K562 (cell line): Measurements from ENCODE around the gene BAIAP3. TPM values are rescaled to one million over a fixed set of nuclear protein-coding genes. Genes with fewer than 3 reads are reported as not detected.
A peak's percentile ranks its signal among the peaks of the same experiment; 100 is the strongest.

Source experiments
- CBFA2T2 ChIP-seq: fragments of 450-650 bp; conservative IDR thresholded peaks from 2 replicates; pipeline ENCODE4 v1.6.1; 2017; ENCODE audit warnings: mild to moderate bottlenecking
- CCNT2 ChIP-seq: IDR thresholded peaks from 2 replicates; pipeline ENCODE4 v1.6.1; 2011; ENCODE audit warnings: borderline replicate concordance, low read depth, mild to moderate bottlenecking, moderate library complexity, mixed read lengths, low read length; ENCODE audit not compliant: insufficient read length; ENCODE audit errors: extremely low read depth
- CEBPB ChIP-seq: fragments of 450-650 bp; IDR thresholded peaks from 2 replicates; pipeline ENCODE4 v1.6.1; 2016; ENCODE audit warnings: missing genetic modification characterization, missing compliant biosample characterization
- DNMT1 ChIP-seq: fragments of 450-650 bp; IDR thresholded peaks from 2 replicates; pipeline ENCODE4 v1.6.1; 2016; ENCODE audit warnings: antibody characterized with exemption, mild to moderate bottlenecking
- FOSL1 ChIP-seq: fragments of 200-800 bp; sonication (Bioruptor generic); conservative IDR thresholded peaks from 2 replicates; pipeline ENCODE4 v1.6.1; 2016; ENCODE audit warnings: missing genetic modification characterization, missing compliant biosample characterization
- FOXA3 ChIP-seq, 2 experiments: fragments of 450-650 bp in 1 of 2; sonication (generic) in 1 of 2; formaldehyde crosslinking; IDR thresholded peaks in 1 of 2; conservative IDR thresholded peaks in 1 of 2; 2 replicates each; pipeline versions ENCODE4 v1.4.0 to v1.8.0; 2020 to 2022; ENCODE audit warnings: mild to moderate bottlenecking in 2 of 2, missing genetic modification reagents in 1 of 2
- KDM1A ChIP-seq, 2 experiments: fragments of 450-650 bp; IDR thresholded peaks; 2 replicates each; pipeline ENCODE4 v1.6.1; 2016; ENCODE audit warnings: mild to moderate bottlenecking in 2 of 2
- MYC ChIP-seq, 2 experiments: fragments of 250-450 bp in 1 of 2; sonication (Bioruptor Pico) in 1 of 2; IDR thresholded peaks; 2 replicates each; pipeline versions ENCODE4 v1.5.1 to v1.6.1; 2012 to 2021; ENCODE audit warnings: low read depth in 2 of 2, borderline replicate concordance in 1 of 2, improper control_type of control experiment in 1 of 2, low read length in 1 of 2, mild to moderate bottlenecking in 1 of 2, moderate library complexity in 1 of 2
- NCOA2 ChIP-seq, 2 experiments: fragments of 450-650 bp; IDR thresholded peaks; 2 replicates each; pipeline ENCODE4 v1.6.1; 2018; ENCODE audit warnings: mild to moderate bottlenecking in 2 of 2, moderate library complexity in 1 of 2; ENCODE audit not compliant: partially characterized antibody in 2 of 2
- NR4A1 ChIP-seq, 2 experiments: fragments of 250-450 bp in 1 of 2; fragments of 450-650 bp in 1 of 2; sonication (Bioruptor Pico) in 1 of 2; IDR thresholded peaks; 2 replicates each; pipeline versions ENCODE4 v1.4.0 to v1.6.1; 2016 to 2020; ENCODE audit warnings: mild to moderate bottlenecking in 2 of 2, missing compliant biosample characterization in 1 of 2, missing genetic modification characterization in 1 of 2, moderate library complexity in 1 of 2
- POLR2B ChIP-seq: fragments of 450-650 bp; IDR thresholded peaks from 2 replicates; pipeline ENCODE4 v1.6.1; 2018; ENCODE audit warnings: low read depth; ENCODE audit not compliant: partially characterized antibody
- RNF2 ChIP-seq: sonication (generic); IDR thresholded peaks from 2 replicates; pipeline ENCODE4 v1.6.1; 2016
- SIX5 ChIP-seq, 2 experiments: IDR thresholded peaks; 2 replicates each; pipeline ENCODE4 v1.6.1; 2011; ENCODE audit warnings: low read length in 2 of 2, borderline replicate concordance in 1 of 2, low read depth in 1 of 2, mild to moderate bottlenecking in 1 of 2, moderate library complexity in 1 of 2; ENCODE audit not compliant: insufficient read depth in 1 of 2
- TAF15 ChIP-seq: fragments of 200-400 bp; formaldehyde crosslinking; IDR thresholded peaks from 2 replicates; pipeline ENCODE4 v1.6.1; 2017; ENCODE audit warnings: mild to moderate bottlenecking, low read depth, low read length, moderate library complexity
- TBP ChIP-seq: optimal IDR thresholded peaks from 2 replicates; pipeline ENCODE3; 2011; ENCODE audit warnings: low read depth, low read length, improper control_type of control experiment
- YY1 ChIP-seq, 3 experiments: IDR thresholded peaks; 2 replicates each; pipeline ENCODE4 v1.6.1; 2011; ENCODE audit warnings: low read length in 2 of 3, mild to moderate bottlenecking in 2 of 3, moderate library complexity in 2 of 3, borderline replicate concordance in 1 of 3, control low read depth in 1 of 3, low read depth in 1 of 3; ENCODE audit not compliant: insufficient read depth in 3 of 3, insufficient replicate concordance in 2 of 3, control insufficient read depth in 1 of 3, insufficient read length in 1 of 3; ENCODE audit errors: extremely low read depth in 1 of 3
- ZFP30 ChIP-seq: fragments of 250-450 bp; sonication (Bioruptor Pico); IDR thresholded peaks from 2 replicates; pipeline ENCODE4 v1.8.0; 2022; ENCODE audit warnings: moderate library complexity, mild to moderate bottlenecking, inconsistent platforms, borderline replicate concordance
- ZKSCAN8 ChIP-seq: fragments of 200-800 bp; sonication (Bioruptor generic); IDR thresholded peaks from 2 replicates; pipeline ENCODE4 v1.6.1; 2016; ENCODE audit warnings: missing genetic modification characterization, missing compliant biosample characterization
- ZNF584 ChIP-seq: fragments of 200-800 bp; sonication (Bioruptor generic); IDR thresholded peaks from 2 replicates; pipeline ENCODE4 v1.6.1; 2016; ENCODE audit warnings: low read depth, mild to moderate bottlenecking, missing genetic modification characterization, missing compliant biosample characterization
- ZNF780A ChIP-seq: fragments of 250-450 bp; sonication (Bioruptor Pico); IDR thresholded peaks from 2 replicates; pipeline ENCODE4 v1.5.0; 2021; ENCODE audit warnings: mild to moderate bottlenecking
- polyA plus RNA-seq, 8 experiments: library from polyadenylated mRNA; depleted of rRNA in 4 of 8; stranded (reverse) in 5 of 8; unstranded in 3 of 8; fragments of >200 nt; fragmentation: Nextera tagmentation in 2 of 8; fragmentation: Illumina TruSeq in 1 of 8; extraction: Ambion mirVana in 2 of 8; extraction: Trizol in 1 of 8; gene quantifications; 2 replicates each; pipeline versions ENCODE4 v1.2.1 to v1.2.3, GENCODE V29; 2011 to 2014; ENCODE audit warnings: inconsistent platforms in 1 of 8, missing spikeins in 1 of 8
- total RNA-seq, 7 experiments: library from RNA; depleted of rRNA in 6 of 7; stranded (reverse); fragments of >200 nt in 6 of 7; fragmentation: Illumina TruSeq in 2 of 7; extraction: Trizol in 2 of 7; gene quantifications; 2 replicates each; pipeline versions ENCODE4 v1.2.1 to v1.2.3, GENCODE V29; 2011 to 2021; ENCODE audit warnings: low replicate concordance in 1 of 7
- TF ChIP-seq, protein P1 (sequence below): sonication (generic); formaldehyde crosslinking; IDR thresholded peaks from 2 replicates; pipeline ENCODE4 v1.8.0; 2022; ENCODE audit warnings: missing genetic modification reagents, mild to moderate bottlenecking, borderline replicate concordance
- TF ChIP-seq, protein P2 (sequence below): fragments of 250-450 bp; sonication (Bioruptor Pico); IDR thresholded peaks from 2 replicates; pipeline ENCODE4 v1.8.0; 2021; ENCODE audit warnings: mild to moderate bottlenecking, moderate library complexity

The BAIAP3 gene
- total and polyA plus RNA-seq, 9 of the 15 experiments (the other 6 are each of a cell fraction or from before 2014, with no cell fraction given) = 0.03 to 4.5 (median 0.57) TPM; not detected in 1

DNA sequence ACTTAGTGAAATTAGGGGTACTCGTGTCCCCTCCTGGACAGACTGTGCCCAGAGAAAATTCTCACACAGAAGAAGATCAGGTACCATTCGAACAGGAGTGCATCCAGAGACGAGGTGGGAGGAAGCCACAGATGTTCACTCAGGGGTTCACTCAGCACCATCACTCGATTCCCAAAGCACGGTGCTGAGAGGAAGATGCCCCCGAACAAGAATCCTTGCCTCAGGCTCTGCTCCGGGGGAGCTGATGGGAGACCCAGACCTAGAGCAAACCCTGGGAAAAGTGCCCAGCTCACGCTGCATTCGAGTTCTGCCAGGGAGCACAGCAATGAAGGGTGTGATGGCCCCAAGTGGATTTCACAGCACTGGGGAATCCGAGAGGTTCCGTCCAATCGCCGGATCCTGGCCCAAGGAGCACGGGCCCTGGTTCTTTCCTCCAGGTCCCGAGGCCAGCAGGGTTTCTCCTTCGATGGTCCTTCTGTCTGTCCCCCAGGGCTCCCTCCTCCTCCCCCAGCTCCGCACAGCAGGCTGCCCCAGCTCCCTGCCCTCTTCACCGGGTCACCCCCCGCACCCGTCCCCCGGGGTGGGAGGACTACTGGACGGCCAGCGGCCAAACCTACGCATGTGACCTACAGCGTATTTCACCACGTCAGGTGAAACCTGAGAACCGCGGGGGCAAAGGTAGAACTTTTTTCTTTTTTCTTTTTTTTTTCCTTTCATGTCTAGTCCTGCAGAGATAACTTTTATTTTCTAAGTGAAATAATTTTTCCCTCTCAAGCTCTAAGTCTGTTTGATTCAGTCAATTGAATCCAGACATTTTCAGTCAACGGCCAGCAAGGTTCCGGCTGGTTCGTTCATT lies 34.2 kb upstream of the BAIAP3 start (continued):
- TF ChIP-seq NCOA2 (IDR thresholded peaks at IDR 0.05; ENCODE audit: partially characterized antibody in 2 of 2) (no peak), CCNT2 (peak; percentile 54), TAF15 (no peak), ZNF584 (CRISPR knock-in tag) (no peak), ZNF780A (CRISPR knock-in tag) (no peak), MYC (IDR thresholded peaks at IDR 0.05; ENCODE audit: low read depth, low read length) (0 out of 2 replicates have a peak, but pooled peaks have one; percentile 35), MYC (CRISPR knock-in tag; IDR thresholded peaks at IDR 0.05; ENCODE audit: borderline replicate concordance, low read depth) (no peak), POLR2B (peak; percentile 27), YY1 (IDR thresholded peaks at IDR 0.05; ENCODE audit: borderline replicate concordance in 1 of 3, control insufficient read depth in 1 of 3, extremely low read depth in 1 of 3, insufficient read depth in 3 of 3, insufficient read length in 1 of 3, insufficient replicate concordance in 2 of 3, low read depth in 1 of 3, low read length in 2 of 3) (no peak), RNF2 (no peak), CBFA2T2 (no peak), DNMT1 (no peak), ZFP30 (no peak), NR4A1 (CRISPR knock-in tag; IDR thresholded peaks at IDR 0.05) (no peak), NR4A1 (tag; IDR thresholded peaks at IDR 0.05) (no peak), KDM1A (IDR thresholded peaks at IDR 0.05) (no peak), ZKSCAN8 (CRISPR knock-in tag) (no peak), CEBPB (tag) (no peak), SIX5 (IDR thresholded peaks at IDR 0.05; ENCODE audit: borderline replicate concordance in 1 of 2, insufficient read depth in 1 of 2, low read depth in 1 of 2, low read length in 2 of 2) (no peak), TBP (no peak), FOSL1 (tag) (0 out of 2 replicates have a peak, but pooled peaks have one; percentile 38), FOXA3 (CRISPR knock-in tag; conservative IDR thresholded peaks at IDR 0.05 in 1 of 2, IDR thresholded peaks at IDR 0.05 in 1 of 2) (no peak)
- TF ChIP-seq, protein P1, sequence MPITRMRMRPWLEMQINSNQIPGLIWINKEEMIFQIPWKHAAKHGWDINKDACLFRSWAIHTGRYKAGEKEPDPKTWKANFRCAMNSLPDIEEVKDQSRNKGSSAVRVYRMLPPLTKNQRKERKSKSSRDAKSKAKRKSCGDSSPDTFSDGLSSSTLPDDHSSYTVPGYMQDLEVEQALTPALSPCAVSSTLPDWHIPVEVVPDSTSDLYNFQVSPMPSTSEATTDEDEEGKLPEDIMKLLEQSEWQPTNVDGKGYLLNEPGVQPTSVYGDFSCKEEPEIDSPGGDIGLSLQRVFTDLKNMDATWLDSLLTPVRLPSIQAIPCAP = no peak
- TF ChIP-seq, protein P2, sequence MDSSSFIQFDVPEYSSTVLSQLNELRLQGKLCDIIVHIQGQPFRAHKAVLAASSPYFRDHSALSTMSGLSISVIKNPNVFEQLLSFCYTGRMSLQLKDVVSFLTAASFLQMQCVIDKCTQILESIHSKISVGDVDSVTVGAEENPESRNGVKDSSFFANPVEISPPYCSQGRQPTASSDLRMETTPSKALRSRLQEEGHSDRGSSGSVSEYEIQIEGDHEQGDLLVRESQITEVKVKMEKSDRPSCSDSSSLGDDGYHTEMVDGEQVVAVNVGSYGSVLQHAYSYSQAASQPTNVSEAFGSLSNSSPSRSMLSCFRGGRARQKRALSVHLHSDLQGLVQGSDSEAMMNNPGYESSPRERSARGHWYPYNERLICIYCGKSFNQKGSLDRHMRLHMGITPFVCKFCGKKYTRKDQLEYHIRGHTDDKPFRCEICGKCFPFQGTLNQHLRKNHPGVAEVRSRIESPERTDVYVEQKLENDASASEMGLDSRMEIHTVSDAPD (CRISPR knock-in tag) = no peak
